ENCODE results near the gene ESRRA.

- TF ChIP-seq GABPA (IDR thresholded peaks at IDR 0.05; ENCODE audit: borderline replicate concordance, insufficient read depth, low read length) = no peak
- TF ChIP-seq TBP (IDR thresholded peaks at IDR 0.05; ENCODE audit: low read depth, low read length) = no peak
- no peak for TF ChIP-seq POLR2A (IDR thresholded peaks at IDR 0.05; ENCODE audit: control extremely low read depth in 1 of 2, low read depth in 2 of 2, low read length in 2 of 2)
- TF ChIP-seq KDM5A (IDR thresholded peaks at IDR 0.05; ENCODE audit: low read length) = no peak
- TF ChIP-seq CTCF (IDR thresholded peaks at IDR 0.05; ENCODE audit: control extremely low read depth in 1 of 3, insufficient read depth in 1 of 3, low read depth in 1 of 3, low read length in 3 of 3) = no peak
- no peak for TF ChIP-seq POLR2AphosphoS5 (IDR thresholded peaks at IDR 0.05; ENCODE audit: low read depth, low read length)
These were observed 42.9 kb upstream of the ESRRA start for GRCh38 chr11:64262271-64263002.
